ENCODE results near the gene USP48.
A peak's percentile ranks its signal among the peaks of the same experiment; 100 is the strongest.

Gene USP48

DNA sequence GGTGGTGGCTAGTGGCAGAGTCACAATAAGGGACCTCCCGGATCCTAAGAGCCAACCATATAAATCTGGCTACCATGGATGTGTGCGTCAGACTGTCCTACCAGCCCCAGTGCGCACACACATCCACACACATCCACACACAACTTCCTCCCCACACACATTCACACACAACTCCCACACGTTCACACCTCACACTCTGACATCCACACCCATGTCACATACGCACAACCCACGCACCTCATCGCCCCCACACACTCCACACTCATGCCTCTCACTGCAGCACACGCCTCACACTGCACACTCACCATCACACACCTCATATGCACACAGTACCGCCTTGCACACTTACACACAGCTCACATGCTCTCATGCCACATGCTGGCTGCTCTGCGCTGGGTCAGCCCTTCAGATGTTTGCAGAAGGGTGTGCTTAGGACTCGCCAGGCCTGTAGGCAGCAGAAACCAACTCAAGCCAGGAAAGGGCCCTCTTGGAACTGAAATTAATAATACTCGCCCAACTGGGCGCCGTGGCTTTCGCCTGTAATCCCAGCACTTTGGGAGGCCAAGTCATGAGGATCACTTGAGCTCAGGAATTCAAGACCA is 32.1 kb upstream of the USP48 start:
- no peak overlapping the region for H3K27ac ChIP-seq
- H3K4me3 ChIP-seq: no peak overlapping the region
- TF ChIP-seq, protein P1, sequence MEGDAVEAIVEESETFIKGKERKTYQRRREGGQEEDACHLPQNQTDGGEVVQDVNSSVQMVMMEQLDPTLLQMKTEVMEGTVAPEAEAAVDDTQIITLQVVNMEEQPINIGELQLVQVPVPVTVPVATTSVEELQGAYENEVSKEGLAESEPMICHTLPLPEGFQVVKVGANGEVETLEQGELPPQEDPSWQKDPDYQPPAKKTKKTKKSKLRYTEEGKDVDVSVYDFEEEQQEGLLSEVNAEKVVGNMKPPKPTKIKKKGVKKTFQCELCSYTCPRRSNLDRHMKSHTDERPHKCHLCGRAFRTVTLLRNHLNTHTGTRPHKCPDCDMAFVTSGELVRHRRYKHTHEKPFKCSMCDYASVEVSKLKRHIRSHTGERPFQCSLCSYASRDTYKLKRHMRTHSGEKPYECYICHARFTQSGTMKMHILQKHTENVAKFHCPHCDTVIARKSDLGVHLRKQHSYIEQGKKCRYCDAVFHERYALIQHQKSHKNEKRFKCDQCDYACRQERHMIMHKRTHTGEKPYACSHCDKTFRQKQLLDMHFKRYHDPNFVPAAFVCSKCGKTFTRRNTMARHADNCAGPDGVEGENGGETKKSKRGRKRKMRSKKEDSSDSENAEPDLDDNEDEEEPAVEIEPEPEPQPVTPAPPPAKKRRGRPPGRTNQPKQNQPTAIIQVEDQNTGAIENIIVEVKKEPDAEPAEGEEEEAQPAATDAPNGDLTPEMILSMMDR (IDR thresholded peaks at IDR 0.05): no peak
- DNase-seq (ENCODE audit: low spot score): no peak

DNA sequence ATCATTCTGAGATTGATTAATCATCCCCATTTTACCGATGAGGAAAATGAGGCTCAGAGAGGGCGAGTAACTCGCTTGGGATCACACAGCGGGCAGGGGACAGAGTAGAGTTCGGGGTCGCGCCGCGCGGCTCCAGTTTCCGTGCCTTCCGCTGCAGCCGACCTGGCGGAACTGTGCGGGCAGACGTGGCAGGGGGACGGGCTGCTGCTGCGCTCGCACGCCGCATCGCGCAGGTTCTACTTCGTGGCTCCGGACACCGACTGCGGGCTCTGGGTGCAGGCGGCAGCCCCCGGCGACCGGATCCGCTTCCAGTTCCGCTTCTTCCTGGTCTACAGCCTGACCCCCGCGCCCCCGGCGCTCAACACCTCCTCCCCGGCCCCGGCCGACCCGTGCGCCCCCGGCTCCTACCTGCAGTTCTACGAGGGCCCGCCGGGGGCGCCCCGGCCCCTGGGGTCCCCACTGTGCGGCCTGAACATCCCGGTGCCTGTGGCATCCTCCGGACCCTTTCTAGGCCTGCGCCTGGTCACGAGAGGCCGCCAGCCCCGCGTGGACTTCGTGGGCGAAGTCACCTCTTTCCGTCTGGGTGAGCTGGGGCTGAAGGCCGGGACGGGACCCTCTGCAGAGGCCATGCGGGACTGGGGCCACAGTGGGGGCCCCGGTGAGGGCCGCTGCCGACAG is 31.4 kb upstream of the USP48 start:
- TF ChIP-seq, protein P1 (IDR thresholded peaks at IDR 0.05): no peak
- DNase-seq (ENCODE audit: low spot score): no peak
- peak overlapping the region; percentile 47 for H3K4me3 ChIP-seq
- no peak overlapping the region for H3K27ac ChIP-seq

DNA sequence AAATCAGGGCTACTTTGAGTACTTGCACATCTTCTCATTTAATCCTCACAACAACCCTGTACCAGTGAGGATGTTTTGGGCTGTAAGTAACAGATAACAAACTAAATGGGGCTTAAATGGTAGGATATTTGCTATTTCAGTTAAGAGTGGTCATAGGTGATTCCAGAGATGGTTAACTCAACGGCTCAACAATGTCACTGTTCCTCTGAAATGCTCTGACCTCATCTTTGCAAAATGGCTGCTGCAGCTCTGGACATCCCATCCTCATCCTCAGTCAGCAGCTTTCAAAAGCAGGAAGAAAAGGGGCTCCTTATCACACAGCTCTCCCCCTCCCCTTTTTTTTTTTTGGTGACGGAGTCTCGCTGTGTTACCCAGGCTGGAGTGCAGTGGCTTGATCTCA is 30.6 kb upstream of the USP48 start:
- Histone ChIP-seq H3K27ac (no peak overlapping the region), H3K4me3 (no peak overlapping the region)
- TF ChIP-seq, protein P1 (IDR thresholded peaks at IDR 0.05): no peak
- DNase-seq (ENCODE audit: low spot score): no peak

GRCh38 chr1:21811875-21812305 is 28.9 kb upstream of the USP48 start, which contains the start of gene LDLRAD2:
LDLRAD2 (plus strand) TSS chr1:21812265; CDS start chr1:21812452, 187 bp downstream.
- no peak within 1 kb of the TSS for H3K4me3 ChIP-seq
- no peak for DNase-seq (ENCODE audit: low spot score)
- TF ChIP-seq, protein P1 (IDR thresholded peaks at IDR 0.05): no peak
- H3K27ac ChIP-seq: no peak within 1 kb of the TSS

- DNase-seq (ENCODE audit: low spot score): no peak
- TF ChIP-seq, protein P1 (IDR thresholded peaks at IDR 0.05): no peak
- no peak overlapping the region for H3K4me3 ChIP-seq
- no peak overlapping the region for H3K27ac ChIP-seq
Observed at GRCh38 chr1:21804536-21804935, 21.6 kb upstream of the USP48 start.

DNA sequence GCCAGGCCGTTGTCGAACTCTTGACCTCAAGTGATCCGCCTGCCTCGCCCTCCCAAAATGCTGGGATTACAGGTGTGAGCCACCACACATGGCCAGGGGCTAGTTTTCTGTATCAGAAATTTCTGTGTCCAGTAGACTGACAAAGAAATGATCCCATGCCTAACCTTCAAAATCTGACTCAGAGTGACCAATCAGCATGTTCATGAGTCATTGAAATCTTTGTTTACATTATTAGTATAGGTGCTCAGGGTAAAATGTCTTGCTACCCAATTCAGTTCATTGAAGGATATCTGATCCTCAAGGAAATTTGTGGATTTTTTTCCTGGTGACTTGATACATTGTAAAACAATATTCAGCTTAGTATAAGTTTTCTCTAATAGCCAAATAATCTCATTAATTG is 18.2 kb upstream of the USP48 start:
- DNase-seq (ENCODE audit: low spot score): no peak
- no peak overlapping the region for H3K27ac ChIP-seq
- H3K4me3 ChIP-seq: no peak overlapping the region
- TF ChIP-seq, protein P1 (IDR thresholded peaks at IDR 0.05): no peak

GRCh38 chr1:21799730-21800129 is 16.8 kb upstream of the USP48 start:
- no peak for DNase-seq (ENCODE audit: low spot score)
- TF ChIP-seq, protein P1 (IDR thresholded peaks at IDR 0.05): no peak
- H3K27ac ChIP-seq: no peak overlapping the region
- no peak overlapping the region for H3K4me3 ChIP-seq
